ENCODE measurements around the gene BTRC. TPM values are rescaled to one million over a fixed set of nuclear protein-coding genes. Genes with fewer than 3 reads are reported as not detected.

Gene BTRC
- total RNA-seq, 1 experiment from 2014 or later: 29.1 TPM

GRCh38 chr10:101321073-101321472, 32.9 kb upstream of the BTRC start:
- intact Hi-C loops (cut with micrococcal nuclease): no loop called here
- POLR2A ChIA-PET: no interaction called here
- BruUV-seq (replicated peaks): no TSS peak

GRCh38 chr10:101322266-101323108, 31.5 kb upstream of the BTRC start:
- Histone ChIP-seq H2AFZ (ENCODE audit: low read depth, low read length, poor library complexity, severe bottlenecking) (no peak overlapping the region), H4K20me1 (ENCODE audit: insufficient read depth) (no peaks in the 10 kb centered on the region), H3K4me1 (ENCODE audit: control insufficient read depth in 1 of 2, insufficient read depth in 2 of 2, low read length in 2 of 2) (no peaks in the 10 kb centered on the region), H3K27me3 (ENCODE audit: insufficient read depth, low read length) (peaks cover 8% of the 10 kb centered on the region; the same call in 1 of the 2 replicates), H3K4me3 (replicated peaks in 1 of 2; ENCODE audit: low read depth in 1 of 2, low read length in 2 of 2) (no peak overlapping the region), H3K9me2 (ENCODE audit: insufficient read depth) (no peaks in the 10 kb centered on the region), H3K9me3 (ENCODE audit: control insufficient read depth in 1 of 2, insufficient read depth in 1 of 2, low read depth in 1 of 2, low read length in 2 of 2) (no peaks in the 10 kb centered on the region; a peak in 1 of 4 replicates), H3K4me2 (ENCODE audit: low read length) (no peak overlapping the region), H3K27ac (ENCODE audit: low read depth, low read length) (no peak overlapping the region), H3K79me2 (ENCODE audit: insufficient read depth, low read length) (no peaks in the 10 kb centered on the region), H3K36me3 (ENCODE audit: control insufficient read depth in 1 of 2, insufficient read depth in 2 of 2, low read length in 2 of 2) (no peaks in the 10 kb centered on the region), H3K9ac (ENCODE audit: low read length) (no peak overlapping the region)
- intact Hi-C loops (cut with micrococcal nuclease): no loop called here
- ChIA-PET CTCF (no interaction called here), POLR2A (no interaction called here), RAD21 (ENCODE audit: low non-redundant PET in 1 of 2, low total read pairs in 2 of 2, uncharacterized antibody in 2 of 2, unreplicated experiment in 2 of 2) (no interaction called here)
- no peak for TF ChIP-seq EZH2 (IDR thresholded peaks at IDR 0.05)
- no peak for DNase-seq (ENCODE audit: low read depth, low spot score)
- no peak for ATAC-seq
- no TSS peak for BruUV-seq (replicated peaks)

More at GRCh38 chr10:101321073-101321472, 32.9 kb upstream of the BTRC start:
- ChIA-PET CTCF (interaction anchor here (0.9 kb wide), 1 partner anchor 23 kb away, joined by 3 read pairs; no protein-coding TSS in a partner anchor), RAD21 (ENCODE audit: low non-redundant PET in 1 of 2, low total read pairs in 2 of 2, uncharacterized antibody in 2 of 2, unreplicated experiment in 2 of 2) (no interaction called here)
- Histone ChIP-seq H3K9me2 (ENCODE audit: insufficient read depth) (no peaks in the 10 kb centered on the region), H3K27me3 (ENCODE audit: insufficient read depth, low read length) (peaks cover 8% of the 10 kb centered on the region; the same call in 1 of the 2 replicates), H4K20me1 (ENCODE audit: insufficient read depth) (no peaks in the 10 kb centered on the region), H3K36me3 (ENCODE audit: control insufficient read depth in 1 of 2, insufficient read depth in 2 of 2, low read length in 2 of 2) (no peaks in the 10 kb centered on the region), H3K79me2 (ENCODE audit: insufficient read depth, low read length) (no peaks in the 10 kb centered on the region), H3K4me1 (ENCODE audit: control insufficient read depth in 1 of 2, insufficient read depth in 2 of 2, low read length in 2 of 2) (no peaks in the 10 kb centered on the region), H3K9me3 (ENCODE audit: control insufficient read depth in 1 of 2, insufficient read depth in 1 of 2, low read depth in 1 of 2, low read length in 2 of 2) (no peaks in the 10 kb centered on the region), H3K4me3 (replicated peaks in 1 of 2; ENCODE audit: low read depth in 1 of 2, low read length in 2 of 2) (no peak overlapping the region), H3K27ac (ENCODE audit: low read depth, low read length) (no peak overlapping the region), H3K4me2 (ENCODE audit: low read length) (no peak overlapping the region), H3K9ac (ENCODE audit: low read length) (no peak overlapping the region), H2AFZ (ENCODE audit: low read depth, low read length, poor library complexity, severe bottlenecking) (no peak overlapping the region)
- DNase-seq (ENCODE audit: low read depth, low spot score): no peak
- TF ChIP-seq ZNF274 (IDR thresholded peaks at IDR 0.05; ENCODE audit: low read depth, low read length) (no peak), JUND (IDR thresholded peaks at IDR 0.05) (no peak), ZFX (IDR thresholded peaks at IDR 0.05) (no peak), EZH2phosphoT487 (IDR thresholded peaks at IDR 0.05; ENCODE audit: borderline replicate concordance) (no peak), SRF (IDR thresholded peaks at IDR 0.05; ENCODE audit: low read depth) (no peak)
- ATAC-seq: no peak

All from HCT116 (cell line).